Duodenal mucosa (tissue), 2 donors: ENCODE measurements around the gene CDK5R1.

Experiments
- H3K27ac ChIP-seq: one replicate; pipeline ENCODE4 v1.7.0; 2013; ENCODE audit warnings: low read depth, low read length
- H3K27me3 ChIP-seq, 2 donors: one replicate each; pipeline ENCODE4 v1.7.0; 2013; ENCODE audit warnings: low read length in 2 of 2, control low read depth in 1 of 2; ENCODE audit not compliant: insufficient read depth in 2 of 2, control insufficient read depth in 1 of 2
- H3K36me3 ChIP-seq, 2 donors: one replicate each; pipeline ENCODE4 v1.7.0; 2013; ENCODE audit warnings: low read length in 2 of 2, control low read depth in 1 of 2; ENCODE audit not compliant: insufficient read depth in 2 of 2, control insufficient read depth in 1 of 2
- H3K4me1 ChIP-seq, 2 donors: one replicate each; pipeline ENCODE4 v1.7.0; 2013; ENCODE audit warnings: low read length in 2 of 2, control low read depth in 1 of 2; ENCODE audit not compliant: insufficient read depth in 2 of 2, control insufficient read depth in 1 of 2
- H3K4me3 ChIP-seq, 2 donors: one replicate each; pipeline ENCODE4 v1.7.0; 2013; ENCODE audit warnings: low read length in 2 of 2, low read depth in 1 of 2
- H3K9ac ChIP-seq, 2 donors: one replicate each; pipeline ENCODE4 v1.7.0; 2013; ENCODE audit warnings: low read length in 2 of 2, low read depth in 1 of 2
- H3K9me3 ChIP-seq, 2 donors: one replicate each; pipeline ENCODE4 v1.7.0; 2013; ENCODE audit warnings: low read length in 2 of 2, control low read depth in 1 of 2; ENCODE audit not compliant: control insufficient read depth in 1 of 2

The CDK5R1 gene

DNA sequence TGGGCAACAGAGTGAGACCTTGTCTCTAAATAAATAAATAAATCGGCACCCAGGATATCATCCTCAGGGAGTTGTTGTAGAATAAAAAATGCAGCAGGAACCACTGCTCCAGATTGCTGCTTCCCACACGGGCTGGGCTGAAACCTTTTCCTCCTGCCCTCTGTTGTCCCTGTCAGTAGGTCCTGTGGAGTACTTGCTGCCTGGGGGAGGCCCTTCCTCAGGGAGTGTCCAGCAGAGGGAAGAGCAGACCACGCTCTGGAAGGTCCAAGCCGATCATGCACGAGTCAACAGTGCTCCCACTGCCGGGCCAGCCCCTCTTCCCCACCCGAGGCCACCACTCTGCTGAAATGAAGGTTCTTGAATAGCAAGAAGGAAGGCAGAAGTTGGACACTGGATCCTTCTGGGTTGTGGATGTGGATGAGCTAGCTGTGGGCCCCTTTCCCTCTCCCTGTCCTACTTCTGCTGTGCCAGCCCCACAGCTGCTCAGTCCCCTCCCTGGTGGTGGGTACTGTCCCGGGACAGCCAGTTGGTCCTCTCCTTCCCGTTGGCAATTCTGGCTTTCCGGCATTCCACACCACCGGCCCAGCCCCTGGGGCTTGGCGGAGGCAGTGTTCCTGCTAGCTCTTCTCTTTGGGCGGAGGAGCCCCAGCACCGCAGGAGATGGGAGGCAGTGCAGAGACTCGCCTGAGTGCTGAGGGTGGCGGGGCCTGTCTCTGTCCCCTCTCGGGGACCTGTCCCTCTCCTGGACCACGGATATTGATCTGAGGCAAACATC is 10.8 kb downstream of the CDK5R1 start:
- Histone ChIP-seq H3K27ac (no peak overlapping the region), H3K9ac (no peak overlapping the region), H3K36me3 (peaks cover 0 to 9% of the 10 kb centered on the region in 2 donors), H3K9me3 (no peaks in the 10 kb centered on the region), H3K27me3 (no peaks in the 10 kb centered on the region), H3K4me3 (no peak overlapping the region), H3K4me1 (peaks cover 0 to 8% of the 10 kb centered on the region in 2 donors)

DNA sequence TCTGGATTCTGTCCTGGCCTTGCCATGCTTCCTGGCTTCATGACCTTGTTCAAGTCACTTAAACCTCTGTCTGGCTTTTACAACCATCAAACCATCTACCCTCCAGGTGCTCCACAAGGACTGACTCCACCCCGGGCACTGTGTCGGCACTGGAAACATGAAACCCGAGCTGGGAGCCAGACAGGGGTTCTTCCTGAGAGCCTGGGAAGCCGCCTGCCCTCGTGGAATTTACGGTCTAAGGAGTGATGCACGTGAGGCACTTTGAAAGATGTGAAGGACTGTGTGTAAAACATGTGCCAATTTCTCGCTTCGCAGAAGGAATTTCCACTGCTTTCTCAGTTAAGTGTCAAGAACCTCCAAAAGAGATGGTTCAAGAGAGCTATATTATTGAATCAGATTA is 11.6 kb downstream of the CDK5R1 start:
- Histone ChIP-seq H3K4me1 (peaks cover 7 to 8% of the 10 kb centered on the region in 2 donors), H3K9ac (no peak overlapping the region), H3K4me3 (no peak overlapping the region), H3K27ac (no peak overlapping the region), H3K9me3 (no peaks in the 10 kb centered on the region), H3K27me3 (no peaks in the 10 kb centered on the region), H3K36me3 (peaks cover 0 to 3% of the 10 kb centered on the region in 2 donors)

DNA sequence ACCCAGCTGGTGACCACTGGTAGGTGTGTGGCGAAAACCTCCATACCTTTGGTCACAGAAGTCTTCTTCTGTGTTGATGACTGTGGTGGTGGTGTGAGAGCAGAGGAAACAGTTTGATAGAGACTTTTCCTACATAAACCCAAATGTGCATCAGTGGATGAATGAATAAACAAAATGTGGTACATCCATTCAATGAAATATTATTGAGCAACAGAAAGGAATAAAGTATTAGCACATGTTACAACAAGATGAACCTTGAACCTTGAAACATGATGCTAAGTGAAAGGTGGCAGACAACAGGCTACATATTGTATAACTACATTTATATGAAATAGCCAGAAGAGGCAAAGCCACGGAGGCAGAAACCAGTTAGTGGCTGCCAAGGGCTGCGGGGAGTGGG is 15.2 kb downstream of the CDK5R1 start:
- Histone ChIP-seq H3K27ac (no peak overlapping the region), H3K36me3 (no peaks in the 10 kb centered on the region), H3K4me1 (peaks cover 10 to 18% of the 10 kb centered on the region in 2 donors), H3K4me3 (no peak overlapping the region), H3K27me3 (no peaks in the 10 kb centered on the region), H3K9me3 (no peaks in the 10 kb centered on the region), H3K9ac (no peak overlapping the region)

DNA sequence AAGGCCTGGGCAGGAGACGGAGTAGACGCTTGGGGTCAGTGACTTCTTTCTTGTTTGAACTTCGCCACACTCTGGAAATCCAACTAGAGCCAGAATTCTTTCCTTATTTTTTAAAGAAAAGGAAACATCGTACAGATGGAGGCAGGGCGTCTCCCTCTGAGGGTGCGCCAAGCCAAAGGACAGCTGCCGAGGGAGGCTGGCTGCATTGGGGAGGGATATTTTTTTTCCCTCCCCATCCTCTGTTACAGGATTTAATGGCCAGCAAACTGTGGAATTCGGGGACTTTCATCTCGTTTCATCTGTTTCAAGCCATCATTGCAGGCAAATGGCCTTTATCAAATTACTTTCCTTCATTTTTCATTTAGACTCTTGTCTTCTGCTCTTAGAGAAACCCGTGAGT is 15.9 kb downstream of the CDK5R1 start:
- no peaks in the 10 kb centered on the region for H3K9me3 ChIP-seq
- no peaks in the 10 kb centered on the region for H3K36me3 ChIP-seq
- H3K4me3 ChIP-seq = no peak overlapping the region
- no peaks in the 10 kb centered on the region for H3K27me3 ChIP-seq
- no peak overlapping the region for H3K27ac ChIP-seq
- no peak overlapping the region for H3K9ac ChIP-seq
- peaks cover 10 to 18% of the 10 kb centered on the region in 2 donors for H3K4me1 ChIP-seq

DNA sequence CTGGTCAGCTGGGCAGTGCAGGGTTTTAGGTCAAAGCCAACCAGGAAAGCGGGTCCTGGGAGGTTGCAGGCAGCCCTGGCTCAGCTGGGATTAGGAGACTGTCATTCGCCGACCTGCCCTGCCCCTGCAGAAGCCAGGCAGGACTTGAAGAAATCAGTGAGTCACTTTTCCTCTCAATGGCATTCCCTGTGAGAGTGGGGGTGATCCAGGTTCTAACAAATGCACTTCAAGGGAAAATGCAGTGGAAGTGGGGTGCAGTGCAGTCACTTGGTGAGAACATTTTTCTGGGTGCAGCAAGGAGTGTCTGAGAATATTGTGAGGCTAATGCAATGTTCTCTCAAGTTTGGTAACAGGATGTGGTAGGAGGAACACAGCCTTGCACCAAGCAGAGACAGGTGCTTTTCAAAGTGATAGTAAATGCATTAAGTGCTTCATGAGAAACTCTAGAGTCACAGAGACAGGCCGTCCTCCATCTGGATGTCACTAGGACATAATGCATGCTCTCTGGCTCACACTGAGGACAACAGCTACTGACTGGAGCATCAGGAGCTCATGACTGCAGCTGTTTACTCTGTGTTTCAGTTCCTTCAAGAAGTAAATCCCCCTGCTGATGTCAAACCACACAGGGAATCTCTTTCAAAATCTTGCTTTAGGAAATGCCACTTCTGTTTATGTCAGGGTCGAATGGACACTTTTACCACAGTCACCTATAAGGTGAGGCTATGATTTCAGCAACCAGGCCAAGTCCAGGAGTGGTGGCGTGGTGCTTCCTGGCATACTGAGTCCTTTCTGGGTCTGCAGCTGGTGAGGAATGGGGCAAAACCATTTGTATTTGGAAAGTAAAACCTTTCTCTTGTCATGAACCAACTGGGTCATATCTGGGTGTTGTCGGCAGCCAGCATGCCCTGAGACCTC is 16.7 kb downstream of the CDK5R1 start:
- no peak overlapping the region for H3K4me3 ChIP-seq
- H3K27me3 ChIP-seq = no peaks in the 10 kb centered on the region
- peak overlapping the region; percentile 27 for H3K27ac ChIP-seq
- peak overlapping the region in 1 of 2 donors; percentile 39 for H3K9ac ChIP-seq
- H3K9me3 ChIP-seq = no peaks in the 10 kb centered on the region
- no peaks in the 10 kb centered on the region for H3K36me3 ChIP-seq
- H3K4me1 ChIP-seq = peaks cover 10 to 18% of the 10 kb centered on the region in 2 donors

DNA sequence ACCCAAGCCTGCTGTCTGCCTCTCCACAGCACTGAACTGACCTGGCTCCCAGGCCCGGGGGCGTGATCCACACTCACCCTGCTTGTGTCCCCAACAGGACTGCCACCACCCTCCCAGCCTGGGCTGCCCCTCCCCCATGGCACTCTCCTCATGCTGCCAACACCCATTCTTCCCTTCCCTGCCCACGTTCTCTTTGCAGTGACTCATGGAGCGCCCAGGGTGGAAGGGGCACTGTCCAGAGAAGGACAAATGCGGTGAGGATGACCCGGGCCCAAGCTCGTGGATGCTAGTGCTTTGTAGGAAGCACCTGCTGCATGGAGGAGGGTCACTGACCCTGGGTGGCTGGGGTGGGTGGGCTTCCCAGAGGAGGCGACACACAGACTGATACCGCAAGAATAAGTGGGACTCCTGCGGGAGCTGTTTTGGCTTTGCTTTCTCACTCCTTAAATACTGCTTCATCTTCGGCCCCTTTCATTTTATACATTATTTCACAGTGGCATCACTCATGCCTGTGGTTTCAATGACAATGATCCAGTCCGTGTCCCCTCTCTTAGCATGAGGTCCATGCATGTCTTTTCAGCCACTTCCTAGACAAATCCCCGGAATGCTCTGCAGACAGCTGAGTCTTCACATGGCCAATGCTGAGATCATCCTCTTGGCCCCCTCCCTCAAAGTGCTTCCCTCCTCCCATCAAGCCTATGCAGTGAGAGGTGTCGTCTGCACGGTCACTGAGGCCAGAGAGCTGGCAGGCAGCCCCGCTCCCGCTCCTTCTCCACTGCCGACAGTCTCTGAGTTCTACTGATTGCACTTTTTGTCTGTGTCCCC is 17.6 kb downstream of the CDK5R1 start:
- peak overlapping the region; percentile 27 for H3K27ac ChIP-seq
- peak overlapping the region in 1 of 2 donors; percentile 39 for H3K9ac ChIP-seq

DNA sequence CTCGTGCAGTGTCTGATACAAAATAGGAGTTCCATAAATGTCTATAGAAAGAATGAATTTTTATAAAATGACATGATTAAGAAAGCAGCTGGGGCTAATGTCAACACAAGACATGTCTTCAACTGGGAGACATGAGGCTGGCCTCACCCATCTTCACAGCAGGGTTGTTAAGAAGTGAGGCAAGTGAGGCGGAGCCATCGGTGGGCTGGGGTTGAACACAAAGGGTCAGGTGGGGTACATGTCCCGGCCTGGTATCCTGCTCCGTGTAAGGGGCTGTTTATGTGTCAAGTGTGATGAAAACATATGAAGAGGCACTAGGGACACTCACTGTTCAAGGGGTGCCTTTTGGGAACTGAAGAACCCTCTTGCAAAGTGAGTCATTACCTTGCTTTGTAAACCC is 22.1 kb downstream of the CDK5R1 start:
- no peak overlapping the region for H3K9ac ChIP-seq
- peaks cover 6 to 7% of the 10 kb centered on the region in 2 donors for H3K4me1 ChIP-seq
- H3K9me3 ChIP-seq = no peaks in the 10 kb centered on the region
- no peaks in the 10 kb centered on the region for H3K27me3 ChIP-seq
- no peak overlapping the region for H3K27ac ChIP-seq
- H3K4me3 ChIP-seq = no peak overlapping the region
- H3K36me3 ChIP-seq = no peaks in the 10 kb centered on the region

More for the DNA sequence above, 17.6 kb downstream of the CDK5R1 start:
- Histone ChIP-seq H3K36me3 (no peaks in the 10 kb centered on the region), H3K4me1 (peaks cover 10 to 18% of the 10 kb centered on the region in 2 donors), H3K27me3 (no peaks in the 10 kb centered on the region), H3K4me3 (no peak overlapping the region), H3K9me3 (no peaks in the 10 kb centered on the region)

DNA sequence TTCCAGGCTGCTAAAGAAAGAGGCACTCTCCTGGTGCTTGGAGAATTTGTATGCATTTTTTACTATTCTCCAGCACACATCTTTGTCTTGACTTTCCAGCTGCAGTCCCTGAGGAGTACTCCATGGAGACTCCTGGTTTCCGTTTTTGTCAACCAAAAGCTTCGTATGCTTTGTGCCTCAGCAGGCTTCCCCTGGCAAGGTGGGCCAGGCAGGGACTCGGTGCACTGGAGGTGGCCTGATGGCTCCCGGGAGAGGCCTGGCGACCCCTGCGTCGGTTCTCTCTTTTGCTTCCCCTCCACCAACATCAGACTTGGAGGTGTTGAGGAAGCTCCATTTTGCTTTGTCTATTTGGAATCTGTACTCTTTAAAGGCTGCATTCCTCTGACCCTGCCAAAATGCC is 23.7 kb downstream of the CDK5R1 start:
- Histone ChIP-seq H3K9ac (no peak overlapping the region), H3K4me3 (no peak overlapping the region), H3K36me3 (no peaks in the 10 kb centered on the region), H3K27me3 (no peaks in the 10 kb centered on the region), H3K27ac (no peak overlapping the region), H3K9me3 (no peaks in the 10 kb centered on the region), H3K4me1 (no peaks in the 10 kb centered on the region)

DNA sequence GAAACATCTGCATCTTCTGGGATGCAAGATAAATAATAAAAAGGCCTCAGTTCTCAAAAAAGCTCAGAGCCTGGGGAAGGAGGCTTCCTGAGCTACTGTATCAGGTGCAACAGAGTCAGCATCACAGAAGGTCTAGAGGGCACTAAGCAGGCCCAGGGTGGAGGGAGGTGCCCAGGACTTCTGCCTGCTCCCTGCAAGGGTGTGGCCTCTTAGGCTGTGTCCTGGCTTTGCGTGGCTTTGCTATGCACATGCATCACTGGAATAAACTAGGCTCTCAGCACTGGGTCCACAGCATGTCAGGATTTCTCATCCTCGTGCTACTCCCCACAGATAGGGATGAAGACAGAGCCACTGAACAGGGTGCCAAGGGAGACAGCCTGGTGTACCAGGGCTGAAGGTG is 25.5 kb downstream of the CDK5R1 start:
- no peak overlapping the region for H3K4me3 ChIP-seq
- no peak overlapping the region for H3K9ac ChIP-seq
- H3K36me3 ChIP-seq = no peaks in the 10 kb centered on the region
- H3K27me3 ChIP-seq = no peaks in the 10 kb centered on the region
- no peak overlapping the region for H3K27ac ChIP-seq
- no peaks in the 10 kb centered on the region for H3K9me3 ChIP-seq
- no peaks in the 10 kb centered on the region for H3K4me1 ChIP-seq
